Measurements from ENCODE around the gene PPP1R37. TPM values are rescaled to one million over a fixed set of nuclear protein-coding genes. Genes with fewer than 3 reads are reported as not detected.

PPP1R37 gene
- total and polyA plus RNA-seq, 2 of the 8 experiments (the other 6 are each of a cell fraction or from before 2014, with no cell fraction given): 14.6 to 25.7 TPM

DNA sequence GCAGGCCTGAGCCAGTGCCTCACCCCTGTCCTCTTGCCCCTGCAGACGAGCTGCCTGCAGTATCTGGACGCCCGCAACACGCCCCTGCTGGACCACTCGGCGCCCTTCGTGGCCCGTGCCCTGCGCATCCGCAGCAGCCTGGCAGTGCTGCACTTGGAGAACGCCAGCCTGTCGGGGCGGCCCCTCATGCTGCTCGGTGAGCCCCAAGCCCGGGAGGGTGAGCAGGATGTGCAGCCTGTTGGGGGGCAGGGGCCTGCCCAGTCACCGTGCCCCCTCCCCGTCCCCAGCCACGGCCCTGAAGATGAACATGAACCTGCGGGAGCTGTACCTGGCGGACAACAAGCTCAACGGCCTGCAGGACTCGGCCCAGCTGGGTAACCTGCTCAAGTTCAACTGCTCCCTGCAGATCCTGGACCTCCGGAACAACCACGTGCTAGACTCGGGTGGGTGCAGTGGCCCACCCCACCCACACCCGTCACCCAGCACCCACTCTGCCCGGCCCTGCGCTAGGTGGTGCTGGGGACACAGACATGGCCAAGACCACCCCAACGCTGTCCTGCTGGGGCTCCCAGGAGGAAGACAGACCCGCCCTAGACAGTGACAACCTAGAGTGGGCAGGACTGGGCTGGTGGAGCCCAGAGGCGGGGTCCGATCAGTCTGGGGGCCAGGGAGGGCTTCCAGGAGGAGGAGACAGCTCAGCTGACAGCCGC is 49.2 kb downstream of the PPP1R37 start:
- ChIA-PET POLR2A (ENCODE audit: partially characterized antibody) (interaction anchor here (0.8 to 1.0 kb wide), 2 partner anchors 31 to 50 kb away, joined by 3 read pairs; partner anchors contain the start of gene PPP1R37), CTCF (ENCODE audit: partially characterized antibody) (interaction anchor here (0.9 to 5.6 kb wide), 6 partner anchors 11 to 77 kb away, joined by 3 to 44 read pairs (median 4); partner anchors contain the start of genes BLOC1S3 and TRAPPC6A)
- H2AFZ ChIP-seq (ENCODE audit: low read length): no peak overlapping the region
- H3K23me2 ChIP-seq (ENCODE audit: low read depth, low read length): no peaks in the 10 kb centered on the region
- no peak overlapping the region for H2BK20ac ChIP-seq (ENCODE audit: low read length)
- no peak for FAIRE-seq
- peaks cover 0 to under 1% of the 10 kb centered on the region in 2 experiments; a peak in 1 of 4 replicates for H3K79me2 ChIP-seq (ENCODE audit: control insufficient read depth in 1 of 2, insufficient read depth in 2 of 2, low read length in 2 of 2)
- no peak overlapping the region for H3K14ac ChIP-seq (ENCODE audit: insufficient read length)
- no peak overlapping the region for H2BK15ac ChIP-seq (ENCODE audit: low read length)
- H4K5ac ChIP-seq (ENCODE audit: insufficient read length, low read depth, low read length): no peak overlapping the region
- H3K4me1 ChIP-seq (replicated peaks in 1 of 4; ENCODE audit: control insufficient read depth in 3 of 4, insufficient read depth in 4 of 4, low read length in 3 of 4): peaks cover 0 to 8% (median 5%) of the 10 kb centered on the region in 4 experiments; a peak in 5 of 7 replicates
- no peak overlapping the region for H2AK5ac ChIP-seq (ENCODE audit: low read depth, low read length)
- no peak overlapping the region for H3K27ac ChIP-seq (ENCODE audit: low read depth, low read length)
- no peak overlapping the region for H2BK120ac ChIP-seq (replicated peaks; ENCODE audit: low read depth, low read length)
- H3K18ac ChIP-seq (ENCODE audit: extremely low read depth, low read length): no peak overlapping the region
- WGBS, 2 experiments (ENCODE audit: extremely low coverage in 1 of 2, insufficient coverage in 1 of 2, insufficient read length in 1 of 2, insufficient replicate concordance in 2 of 2, low coverage in 1 of 2, low lambda C conversion rate in 2 of 2, missing lambda C conversion rate in 1 of 2): 96% methylated on average over 28 of the region's 33 CpGs; no CpG with 5 or more reads in 1 of the 2 experiments
- peaks cover 3 to 11% of the 10 kb centered on the region in 2 experiments for H4K20me1 ChIP-seq (replicated peaks in 1 of 2; ENCODE audit: control insufficient read depth in 1 of 2, insufficient read depth in 2 of 2, low read length in 2 of 2)
- no peak overlapping the region for H4K8ac ChIP-seq (ENCODE audit: extremely low read depth, insufficient read depth, low read length)
- 0 out of 2 replicates have a peak overlapping the region, but pooled peaks have one; percentile 66 for H2BK5ac ChIP-seq (ENCODE audit: low read depth, low read length)
- H3K4me2 ChIP-seq (ENCODE audit: insufficient read depth in 1 of 2, low read depth in 2 of 2, low read length in 2 of 2): no peak overlapping the region
- no peaks in the 10 kb centered on the region for H3K9me3 ChIP-seq (ENCODE audit: insufficient read depth in 2 of 2, low read depth in 1 of 2, low read length in 1 of 2)
- no peak overlapping the region for H3K9ac ChIP-seq (replicated peaks in 1 of 4; ENCODE audit: extremely low read depth in 1 of 4, low read depth in 3 of 4, low read length in 3 of 4)
- peaks cover 12% of the 10 kb centered on the region for H3K79me1 ChIP-seq (ENCODE audit: low read depth, low read length)
- no peak overlapping the region for H4K91ac ChIP-seq (replicated peaks; ENCODE audit: insufficient read length, low read length)
- no peak overlapping the region for H3K4me3 ChIP-seq (ENCODE audit: extremely low read depth in 1 of 4, insufficient read depth in 2 of 4, low read depth in 3 of 4, low read length in 4 of 4)
- H3K56ac ChIP-seq (replicated peaks; ENCODE audit: insufficient read length, low read depth, low read length): no peak overlapping the region
- DNase-seq (ENCODE audit: low read depth in 1 of 2, low spot score in 2 of 2): no peak
- no peak overlapping the region for H3K23ac ChIP-seq (ENCODE audit: insufficient read length)
- no peak overlapping the region for H3K4ac ChIP-seq (replicated peaks; ENCODE audit: insufficient read length, low read depth, low read length)
- H3K36me3 ChIP-seq (ENCODE audit: control insufficient read depth in 2 of 4, insufficient read depth in 4 of 4, low read length in 3 of 4): peaks cover 2 to 17% (median 7%) of the 10 kb centered on the region in 4 experiments; a peak in 5 of 8 replicates
- H3K27me3 ChIP-seq (replicated peaks in 1 of 4; ENCODE audit: control insufficient read depth in 3 of 4, extremely low read depth in 1 of 4, insufficient read depth in 3 of 4, low read length in 3 of 4): no peaks in the 10 kb centered on the region
- no peak overlapping the region for H2BK12ac ChIP-seq (ENCODE audit: low read depth, low read length)
- TF ChIP-seq SAP30 (IDR thresholded peaks at IDR 0.05; ENCODE audit: insufficient read depth, insufficient replicate concordance, low read length) (no peak), YY1 (IDR thresholded peaks at IDR 0.05; ENCODE audit: low read depth, low read length) (no peak), EZH2 (IDR thresholded peaks at IDR 0.05; ENCODE audit: low read depth, low read length, severe bottlenecking) (no peak), RFX5 (IDR thresholded peaks at IDR 0.05; ENCODE audit: borderline replicate concordance, low read depth, low read length) (no peak), TAF1 (IDR thresholded peaks at IDR 0.05; ENCODE audit: low read depth, low read length) (no peak), ZNF274 (IDR thresholded peaks at IDR 0.05; ENCODE audit: borderline replicate concordance, extremely low read depth, low read length) (no peak), BACH1 (IDR thresholded peaks at IDR 0.05; ENCODE audit: low read length) (no peak), TCF12 (IDR thresholded peaks at IDR 0.05; ENCODE audit: low read depth, low read length) (no peak), USF2 (IDR thresholded peaks at IDR 0.05; ENCODE audit: low read length) (no peak), GTF2F1 (IDR thresholded peaks at IDR 0.05; ENCODE audit: borderline replicate concordance, low read depth, low read length) (no peak), EP300 (IDR thresholded peaks at IDR 0.05; ENCODE audit: borderline replicate concordance in 1 of 2, low read depth in 2 of 2, low read length in 2 of 2) (no peak)
